ENCODE data around the gene CNKSR2.

The CNKSR2 gene

GRCh38 chrX:21616386-21616785 is 242.2 kb downstream of the CNKSR2 start:
- no peak for DNase-seq

GRCh38 chrX:21620234-21620633 is 246.0 kb downstream of the CNKSR2 start:
- no peak for DNase-seq

- no peak for DNase-seq
Measured at GRCh38 chrX:21623778-21624501, 249.7 kb downstream of the CNKSR2 start.

- DNase-seq: no peak
Measured at GRCh38 chrX:21632027-21632426, 257.8 kb downstream of the CNKSR2 start.

GRCh38 chrX:21638311-21638710 is 264.1 kb downstream of the CNKSR2 start:
- no peak for DNase-seq

- no peak for DNase-seq
Measured at GRCh38 chrX:21639775-21640174, 265.6 kb downstream of the CNKSR2 start.

- no peak for DNase-seq
Measured at GRCh38 chrX:21645431-21645830, 271.2 kb downstream of the CNKSR2 start.

- peak; percentile 1 for DNase-seq
Measured at GRCh38 chrX:21645886-21646285, 271.7 kb downstream of the CNKSR2 start.

GRCh38 chrX:21655901-21656586 is 281.8 kb downstream of the CNKSR2 start:
- DNase-seq: no peak

GRCh38 chrX:21656587-21657317 is 282.5 kb downstream of the CNKSR2 start:
- no peak for DNase-seq

- no peak for DNase-seq
Measured at GRCh38 chrX:21657318-21658151, 283.3 kb downstream of the CNKSR2 start.

GRCh38 chrX:21658152-21658737 is 284.0 kb downstream of the CNKSR2 start, which contains the start of gene KLHL34:
Gene KLHL34 (minus strand): TSS chrX:21658330. CDS start chrX:21657788, 542 bp downstream.
- DNase-seq: no peak

- no peak for DNase-seq
Measured at GRCh38 chrX:21658746-21659145, 284.5 kb downstream of the CNKSR2 start.

- no peak for DNase-seq
Measured at GRCh38 chrX:21659320-21659719, 285.1 kb downstream of the CNKSR2 start.

- no peak for DNase-seq
Measured at GRCh38 chrX:21660156-21660555, 285.9 kb downstream of the CNKSR2 start.

- no peak for DNase-seq
Measured at GRCh38 chrX:21661316-21661715, 287.1 kb downstream of the CNKSR2 start.

GRCh38 chrX:21662761-21663160 is 288.5 kb downstream of the CNKSR2 start:
- no peak for DNase-seq

GRCh38 chrX:21666252-21666651 is 292.0 kb downstream of the CNKSR2 start:
- DNase-seq: no peak

- no peak for DNase-seq
Measured at GRCh38 chrX:21666679-21667078, 292.5 kb downstream of the CNKSR2 start.

- no peak for DNase-seq
Measured at GRCh38 chrX:21674430-21675186, 300.4 kb downstream of the CNKSR2 start.

- no peak for DNase-seq
Measured at GRCh38 chrX:21675931-21676330, 301.7 kb downstream of the CNKSR2 start.
